Hypothalamus (tissue), 51 donors: ENCODE measurements around the gene SDHAF4.
"Not testable (repeated sequence)": the region's sequence is repeated elsewhere in the genome, so short reads cannot be mapped to it uniquely, and the experiment has no call there.

Experiments used
- DNase-seq, 51 donors: peaks; one replicate each; lab custom pipeline; 2025; lab: John Stamatoyannopoulos, UW

The SDHAF4 gene

GRCh38 chr6:70590400-70590799, 23.7 kb downstream of the SDHAF4 start:
- DNase-seq: no peak

DNA sequence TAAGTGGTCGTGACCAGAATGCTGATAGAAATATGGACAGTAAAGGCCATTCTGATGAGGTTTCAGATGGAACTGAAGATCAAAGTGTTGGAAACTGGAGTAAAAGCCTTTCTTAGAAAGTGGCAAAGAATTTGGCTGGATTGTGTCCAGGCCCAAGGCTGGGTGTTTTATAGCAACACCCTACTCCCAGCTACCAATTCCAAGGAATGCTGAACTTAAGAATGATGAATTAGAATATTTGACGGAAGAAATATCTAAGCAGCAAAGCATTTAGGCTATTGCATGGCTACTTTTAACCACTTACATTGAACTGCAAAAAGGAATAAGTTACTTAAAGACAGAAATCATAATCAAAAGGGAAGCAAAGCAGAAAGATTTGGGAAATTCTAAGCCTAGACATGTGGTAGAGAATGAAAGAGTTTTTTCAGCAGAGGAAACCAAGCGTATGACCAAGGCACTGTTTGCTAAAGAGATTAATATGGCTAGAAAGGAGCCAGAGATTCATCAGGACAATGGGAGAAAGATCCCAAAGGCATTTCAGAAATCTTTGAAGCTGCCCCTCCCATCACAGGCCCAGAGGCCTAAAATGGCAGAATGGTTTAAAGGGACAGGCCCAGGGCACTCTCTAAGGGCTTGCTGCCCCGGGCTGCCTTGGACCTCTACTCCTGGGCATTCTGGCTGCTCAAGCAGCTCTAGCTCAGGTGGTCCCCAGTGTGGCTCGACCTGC, 25.8 kb downstream of the SDHAF4 start:
- no peak for DNase-seq

GRCh38 chr6:70593118-70593486, 26.4 kb downstream of the SDHAF4 start:
- DNase-seq: no peak

DNA sequence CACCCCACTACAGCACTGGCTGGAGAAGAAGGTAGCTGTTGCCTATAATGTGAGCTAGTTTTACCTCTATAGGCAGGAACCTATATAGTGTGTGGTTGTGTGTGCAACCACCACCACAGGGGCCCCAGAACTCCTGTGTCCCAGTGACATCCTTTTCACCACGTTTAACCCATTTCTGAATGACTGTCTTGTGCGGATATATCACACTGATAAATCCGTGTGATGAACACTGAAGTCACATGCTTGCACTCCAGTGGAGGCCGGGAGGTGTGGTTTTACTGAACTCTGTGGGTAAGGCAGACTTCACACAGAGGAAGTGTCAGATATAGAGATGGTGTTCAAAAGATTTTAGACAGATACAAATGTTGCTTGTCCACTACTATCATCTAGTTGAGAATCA, 32.5 kb downstream of the SDHAF4 start:
- DNase-seq: no peak

DNA sequence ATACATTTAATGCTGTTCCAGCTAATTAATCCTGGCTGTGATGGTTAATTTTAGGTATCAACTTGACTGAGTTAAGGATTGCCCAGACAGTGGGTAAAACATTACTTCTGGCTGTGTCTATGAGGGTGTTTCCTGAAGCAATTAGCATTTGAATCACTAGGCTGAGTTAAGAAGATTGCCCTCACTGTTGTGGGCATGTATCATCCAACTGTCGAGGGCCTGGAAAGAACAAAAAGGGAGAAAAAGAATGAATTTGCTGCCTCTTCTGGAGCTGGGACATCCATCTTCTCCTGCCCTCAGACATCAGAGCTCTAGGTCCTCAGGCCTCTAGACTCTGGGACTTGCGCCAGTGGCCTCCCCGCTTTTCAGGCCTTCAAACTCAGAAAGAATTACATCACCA, 34.3 kb downstream of the SDHAF4 start:
- DNase-seq: no peak

DNA sequence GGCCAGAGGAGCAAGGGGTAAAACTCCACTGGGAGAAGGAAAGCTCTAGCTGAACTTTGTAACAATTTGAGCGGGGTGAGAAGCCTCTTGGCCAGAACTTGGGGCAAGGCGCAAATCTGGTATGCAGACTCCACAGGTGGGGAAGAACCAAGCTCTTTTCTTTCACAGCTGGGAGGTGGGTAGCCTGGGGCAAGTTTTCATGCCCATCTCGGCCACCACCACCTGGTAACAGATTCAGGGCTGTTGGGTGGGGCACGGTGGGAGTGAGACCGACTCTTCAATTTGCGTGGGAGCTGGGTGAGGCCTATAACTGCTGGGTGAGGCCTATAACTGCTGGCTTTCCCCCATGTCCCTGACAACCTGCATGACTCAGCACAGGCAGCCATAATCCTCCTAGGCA, 37.5 kb downstream of the SDHAF4 start:
- no peak for DNase-seq

DNA sequence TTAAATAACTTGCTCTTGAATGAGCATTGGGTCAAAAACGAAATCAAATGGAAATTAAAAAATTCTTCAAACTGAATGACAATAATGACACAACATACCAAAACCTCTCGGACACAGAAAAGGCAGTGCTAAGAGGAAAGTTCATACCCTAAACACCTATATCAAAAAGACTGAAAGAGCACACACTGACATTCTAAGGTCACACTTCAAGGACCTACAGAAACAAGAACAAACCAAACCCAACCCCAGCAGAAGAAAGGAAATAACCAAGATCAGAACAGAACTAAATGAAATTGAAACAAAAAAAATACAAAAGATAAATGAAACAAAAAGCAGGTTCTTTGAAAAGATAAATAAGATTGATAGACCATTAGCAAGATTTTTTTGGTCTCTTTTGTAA, 40.6 kb downstream of the SDHAF4 start:
- DNase-seq: not testable (repeated sequence)

DNA sequence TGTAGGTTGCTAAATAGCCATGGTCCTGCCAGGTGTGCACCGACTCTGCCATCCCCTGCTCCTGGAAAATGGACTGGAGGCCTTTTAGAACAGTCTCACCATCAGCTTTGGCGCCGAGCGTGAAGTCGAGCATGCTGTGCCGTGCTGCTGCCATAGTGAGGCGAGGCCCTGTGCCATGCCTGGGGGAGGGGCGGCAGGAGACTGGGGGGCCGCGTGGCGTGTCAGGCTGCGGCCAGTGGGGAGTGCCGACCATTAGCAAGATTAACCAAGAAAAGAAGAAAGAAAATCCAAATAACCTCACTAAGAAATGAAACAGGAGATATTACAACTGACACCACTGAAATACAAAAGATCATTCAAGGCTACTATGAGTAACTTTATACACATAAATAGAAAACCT, 42.5 kb downstream of the SDHAF4 start:
- not testable (repeated sequence) for DNase-seq

- DNase-seq: no peak
These were observed 50.1 kb downstream of the SDHAF4 start for GRCh38 chr6:70616728-70617260.

- DNase-seq: no peak
These were observed 54.0 kb downstream of the SDHAF4 start for GRCh38 chr6:70620746-70621145.

DNA sequence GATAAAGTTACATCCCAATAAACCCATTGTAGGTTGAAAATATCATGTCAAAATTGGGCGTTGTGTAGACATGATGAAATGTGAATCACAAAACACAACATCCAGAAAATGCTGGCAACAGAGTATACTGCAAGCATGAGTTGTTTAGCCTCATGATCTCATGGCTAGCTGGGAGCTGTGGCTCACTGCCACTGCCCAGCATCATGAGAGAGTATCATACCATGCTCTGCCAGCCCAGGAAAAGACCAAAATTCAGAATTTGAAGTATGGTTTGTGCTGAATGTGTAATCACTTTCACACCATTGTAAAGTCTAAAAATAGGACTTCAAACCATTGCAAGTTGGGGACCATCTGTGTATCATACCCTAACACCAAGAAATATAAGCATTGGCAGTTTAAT, 55.7 kb downstream of the SDHAF4 start:
- DNase-seq: peak in 1 of 51 donors; percentile 14

DNA sequence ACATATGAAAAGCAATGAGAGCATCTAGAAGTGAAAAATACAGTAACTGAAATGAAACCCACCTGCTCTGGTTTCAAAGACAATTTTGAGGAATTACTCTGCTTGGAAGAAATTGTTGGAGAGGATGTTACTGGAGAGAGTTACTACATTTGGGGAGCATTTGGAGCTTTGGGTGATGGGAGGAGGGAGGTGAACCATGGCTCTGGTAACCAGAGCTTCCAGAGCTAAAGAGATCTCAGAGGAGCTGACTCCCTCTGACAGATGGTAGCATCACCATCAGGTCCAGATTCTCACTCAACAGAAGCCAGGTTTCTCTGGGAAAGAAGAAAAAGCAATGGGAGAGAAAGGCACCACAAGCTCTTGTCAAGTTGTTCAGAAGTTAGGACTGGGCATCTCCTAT, 58.7 kb downstream of the SDHAF4 start:
- no peak for DNase-seq

DNA sequence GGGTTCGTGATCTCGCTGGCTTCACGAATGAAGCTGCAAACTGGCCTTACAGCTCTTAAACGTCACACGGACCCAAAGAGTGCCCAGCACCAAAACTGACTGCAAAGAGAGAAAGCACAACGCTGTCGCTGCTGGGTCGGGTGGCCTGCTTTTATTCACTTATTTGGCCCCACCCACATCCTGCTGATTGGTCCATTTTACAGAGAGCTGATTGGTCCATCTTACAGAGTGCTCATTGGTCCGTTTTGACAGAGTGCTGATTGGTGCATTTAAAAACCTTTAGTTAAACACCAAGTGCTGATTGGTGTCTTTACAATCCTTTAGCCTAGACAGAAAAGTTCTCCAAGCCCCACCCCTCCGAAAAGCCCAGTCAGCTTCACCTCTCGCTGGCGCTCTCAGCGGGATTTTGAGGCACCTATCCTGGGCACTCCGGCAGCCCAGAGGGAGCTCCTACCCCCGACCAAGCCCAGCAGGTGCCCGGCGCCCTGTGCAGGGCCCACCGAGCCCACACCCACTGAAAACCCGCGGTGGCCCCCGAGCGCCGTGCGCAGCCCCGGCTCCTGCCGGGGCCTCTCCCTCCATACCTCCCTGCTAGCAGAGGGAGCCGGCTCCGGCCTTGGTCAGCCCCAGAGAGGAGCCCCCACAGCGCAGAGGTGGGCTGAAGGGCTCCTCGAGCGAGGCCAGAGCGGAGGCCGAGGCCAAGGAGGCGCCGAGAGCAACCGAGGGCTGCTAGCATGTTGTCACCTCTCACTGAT, 60.9 kb downstream of the SDHAF4 start:
- no peak for DNase-seq

GRCh38 chr6:70629929-70630328, 63.2 kb downstream of the SDHAF4 start:
- no peak for DNase-seq

GRCh38 chr6:70633870-70634269, 67.1 kb downstream of the SDHAF4 start:
- no peak for DNase-seq

DNA sequence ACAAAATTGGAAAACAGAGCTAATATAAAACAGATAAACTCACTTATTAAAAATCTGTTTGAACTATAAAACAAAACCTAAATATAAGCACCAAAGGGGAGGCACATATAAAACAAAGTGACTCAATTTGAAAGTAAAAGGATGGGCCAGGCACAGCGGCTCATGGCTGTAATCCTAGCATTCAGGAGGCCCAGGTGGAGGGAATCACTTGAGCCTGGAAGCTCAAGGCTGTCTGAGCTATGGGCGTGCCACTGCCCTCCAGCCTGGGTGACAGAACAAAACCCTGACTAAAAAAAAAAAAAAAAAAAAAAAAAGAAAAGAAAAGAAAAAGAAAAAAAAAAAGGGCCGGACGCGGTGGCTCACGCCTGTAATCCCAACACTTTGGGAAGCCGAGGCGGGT, 69.9 kb downstream of the SDHAF4 start:
- no peak for DNase-seq

DNA sequence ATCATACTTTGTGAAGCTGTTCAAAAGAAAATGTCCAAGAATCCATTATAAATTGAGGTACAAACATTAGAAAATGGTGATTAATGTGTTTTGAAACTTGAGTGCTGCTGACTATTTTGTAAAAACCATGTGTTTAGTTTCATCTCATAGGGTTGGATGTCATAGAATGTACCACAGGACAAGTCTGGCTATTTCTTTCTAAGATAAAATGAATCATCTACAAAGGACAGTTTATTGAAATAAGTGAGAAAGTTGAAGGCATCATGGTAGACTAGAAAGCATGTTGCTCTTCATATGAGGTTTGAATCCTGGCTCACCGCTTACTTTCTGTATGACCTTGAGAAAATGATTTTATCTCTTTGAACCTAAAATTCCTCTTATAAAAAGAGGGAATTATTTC, 71.7 kb downstream of the SDHAF4 start:
- DNase-seq: no peak
